Astrocyte (in vitro differentiated cells and primary cell): ENCODE measurements around the gene MOV10L1. TPM values are rescaled to one million over a fixed set of nuclear protein-coding genes. Genes with fewer than 3 reads are reported as not detected.

Experiments used
- DNase-seq: peaks from one replicate; pipeline ENCODE4 v3.0.0-alpha.2; 2010; ENCODE audit warnings: low read depth
- FAIRE-seq: peaks from 2 replicates; lab custom pipeline; 2011; peaks lifted over from hg19 to GRCh38; lab: Jason Lieb, UNC
- H2AFZ ChIP-seq: 2 replicates; pipeline ENCODE4 v1.6.0; 2012; ENCODE audit warnings: low read depth, low read length, inconsistent platforms
- H3K27ac ChIP-seq: 2 replicates; pipeline ENCODE4 v1.5.1; 2011; ENCODE audit warnings: low read depth, low read length, inconsistent platforms
- H3K27me3 ChIP-seq: 2 replicates; pipeline ENCODE4 v1.6.0; 2011; ENCODE audit warnings: low read length, inconsistent platforms; ENCODE audit not compliant: insufficient read depth
- H3K36me3 ChIP-seq: 2 replicates; pipeline ENCODE4 v1.5.1; 2011; ENCODE audit warnings: low read length, inconsistent platforms; ENCODE audit not compliant: insufficient read depth
- H3K4me1 ChIP-seq: 2 replicates; pipeline ENCODE4 v1.5.1; 2011; ENCODE audit warnings: low read length, inconsistent platforms; ENCODE audit not compliant: insufficient read depth
- H3K4me2 ChIP-seq: 2 replicates; pipeline ENCODE4 v1.6.0; 2012; ENCODE audit warnings: low read length, inconsistent platforms
- H3K4me3 ChIP-seq: 2 replicates; pipeline ENCODE4 v1.5.1; 2011; ENCODE audit warnings: low read depth, mild to moderate bottlenecking, low read length, inconsistent platforms; ENCODE audit not compliant: insufficient read depth
- H3K79me2 ChIP-seq: 2 replicates; pipeline ENCODE4 v1.6.0; 2012; ENCODE audit warnings: mild to moderate bottlenecking, low read length, inconsistent platforms; ENCODE audit not compliant: insufficient read depth
- H3K9ac ChIP-seq: 2 replicates; pipeline ENCODE4 v1.6.0; 2012; ENCODE audit warnings: mild to moderate bottlenecking, low read length, inconsistent platforms
- H3K9me3 ChIP-seq: 2 replicates; pipeline ENCODE4 v1.5.1; 2012; ENCODE audit warnings: low read depth, mild to moderate bottlenecking, low read length, inconsistent platforms; ENCODE audit not compliant: insufficient read depth
- H4K20me1 ChIP-seq: 2 replicates; pipeline ENCODE4 v1.6.0; 2012; ENCODE audit warnings: low read length, inconsistent platforms; ENCODE audit not compliant: insufficient read depth
- H3K27ac Mint-ChIP-seq: one replicate; pipeline ENCODE4 v1.8.0; 2021; ENCODE audit warnings: mild to moderate bottlenecking, mixed read lengths; ENCODE audit not compliant: unreplicated experiment
- H3K27me3 Mint-ChIP-seq: one replicate; pipeline ENCODE4 v1.8.0; 2021; ENCODE audit warnings: low read depth, mixed read lengths; ENCODE audit not compliant: unreplicated experiment
- H3K36me3 Mint-ChIP-seq: one replicate; pipeline ENCODE4 v1.8.0; 2021; ENCODE audit warnings: low read depth, mixed read lengths; ENCODE audit not compliant: unreplicated experiment
- H3K4me1 Mint-ChIP-seq: one replicate; pipeline ENCODE4 v1.8.0; 2021; ENCODE audit warnings: low read depth, mixed read lengths; ENCODE audit not compliant: unreplicated experiment
- H3K4me3 Mint-ChIP-seq: one replicate; pipeline ENCODE4 v1.8.0; 2021; ENCODE audit warnings: mild to moderate bottlenecking, moderate library complexity, mixed read lengths; ENCODE audit not compliant: unreplicated experiment
- H3K9me3 Mint-ChIP-seq: one replicate; pipeline ENCODE4 v1.8.0; 2021; ENCODE audit warnings: mild to moderate bottlenecking, mixed read lengths; ENCODE audit not compliant: unreplicated experiment
- EZH2 ChIP-seq: IDR thresholded peaks from 2 replicates; pipeline ENCODE4 v1.6.1; 2012; ENCODE audit warnings: mild to moderate bottlenecking, low read length, inconsistent platforms; ENCODE audit not compliant: insufficient read depth
- total RNA-seq: library from RNA; stranded (reverse); gene quantifications from 2 replicates; pipeline ENCODE4 v1.2.1, GENCODE V29; 2021
- TF ChIP-seq, protein P1 (sequence below): IDR thresholded peaks from 2 replicates; pipeline ENCODE4 v1.5.1; 2011; ENCODE audit warnings: low read depth, mild to moderate bottlenecking, inconsistent platforms, low read length, moderate library complexity; ENCODE audit not compliant: insufficient read depth

MOV10L1 gene
- total RNA-seq, 1 donor from 2014 or later: 0.61 TPM

DNA sequence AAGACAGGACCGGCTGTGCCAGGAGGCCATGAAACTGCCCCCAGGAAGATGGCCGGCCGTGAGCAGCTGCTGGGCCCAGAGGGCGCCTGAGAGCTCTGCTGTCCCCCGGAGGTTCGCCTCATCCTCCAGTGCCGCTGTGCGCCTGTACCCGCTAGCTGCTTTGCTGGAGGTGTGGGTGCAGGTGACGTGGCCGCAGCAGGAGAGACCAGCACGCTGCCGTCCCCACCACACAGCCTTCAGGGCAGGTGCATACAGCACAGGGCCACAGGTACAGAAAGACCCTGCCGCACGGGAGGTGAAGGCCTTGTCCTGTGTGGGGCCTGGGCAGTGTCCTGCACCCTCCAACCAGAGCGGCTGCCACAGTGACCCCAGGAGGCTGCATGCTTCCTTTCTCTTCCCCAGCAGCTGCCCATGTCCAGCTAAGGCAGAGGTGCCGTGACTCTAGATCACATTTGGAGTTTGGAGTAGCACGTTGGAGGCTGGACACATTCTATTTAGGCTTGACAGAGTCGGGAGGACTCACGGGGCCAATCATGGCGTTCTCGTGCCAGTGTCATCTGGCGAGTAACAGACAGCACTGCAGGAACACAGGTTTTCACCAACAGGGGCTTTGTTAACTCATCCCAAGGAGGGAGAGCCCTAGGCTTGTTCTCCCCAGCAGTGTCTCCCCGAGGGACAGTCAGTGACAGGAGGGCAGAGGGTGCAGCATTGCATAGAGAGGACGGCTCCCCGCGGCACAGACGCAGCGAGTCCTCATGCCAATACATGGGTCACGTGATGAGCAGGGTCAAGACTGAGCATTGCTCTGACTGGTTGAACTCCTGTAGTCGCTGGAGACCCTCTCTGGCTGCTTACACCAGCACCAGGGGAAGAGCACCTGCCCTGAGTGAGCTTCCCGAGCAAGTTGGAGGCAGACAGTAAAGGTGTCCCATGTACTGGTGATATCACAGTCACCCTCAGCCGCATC lies 62.0 kb downstream of the MOV10L1 start:
- Histone ChIP-seq H3K27me3 (no peaks in the 10 kb centered on the region), H3K36me3 (no peaks in the 10 kb centered on the region), H3K9ac (no peak overlapping the region), H3K4me2 (no peak overlapping the region), H3K79me2 (no peaks in the 10 kb centered on the region), H2AFZ (no peak overlapping the region), H3K4me1 (peaks cover 8% of the 10 kb centered on the region), H3K4me3 (no peak overlapping the region), H3K27ac (no peak overlapping the region), H3K9me3 (no peaks in the 10 kb centered on the region), H4K20me1 (peaks cover 2% of the 10 kb centered on the region)
- DNase-seq (no peak), FAIRE-seq (no peak)
- H3K36me3 Mint-ChIP-seq: no peaks in the 10 kb centered on the region
- peaks cover 21% of the 10 kb centered on the region for H3K27me3 Mint-ChIP-seq
- peaks cover 7% of the 10 kb centered on the region for H3K4me1 Mint-ChIP-seq
- no peak overlapping the region for H3K4me3 Mint-ChIP-seq
- no peaks in the 10 kb centered on the region for H3K9me3 Mint-ChIP-seq
- TF ChIP-seq, protein P1, sequence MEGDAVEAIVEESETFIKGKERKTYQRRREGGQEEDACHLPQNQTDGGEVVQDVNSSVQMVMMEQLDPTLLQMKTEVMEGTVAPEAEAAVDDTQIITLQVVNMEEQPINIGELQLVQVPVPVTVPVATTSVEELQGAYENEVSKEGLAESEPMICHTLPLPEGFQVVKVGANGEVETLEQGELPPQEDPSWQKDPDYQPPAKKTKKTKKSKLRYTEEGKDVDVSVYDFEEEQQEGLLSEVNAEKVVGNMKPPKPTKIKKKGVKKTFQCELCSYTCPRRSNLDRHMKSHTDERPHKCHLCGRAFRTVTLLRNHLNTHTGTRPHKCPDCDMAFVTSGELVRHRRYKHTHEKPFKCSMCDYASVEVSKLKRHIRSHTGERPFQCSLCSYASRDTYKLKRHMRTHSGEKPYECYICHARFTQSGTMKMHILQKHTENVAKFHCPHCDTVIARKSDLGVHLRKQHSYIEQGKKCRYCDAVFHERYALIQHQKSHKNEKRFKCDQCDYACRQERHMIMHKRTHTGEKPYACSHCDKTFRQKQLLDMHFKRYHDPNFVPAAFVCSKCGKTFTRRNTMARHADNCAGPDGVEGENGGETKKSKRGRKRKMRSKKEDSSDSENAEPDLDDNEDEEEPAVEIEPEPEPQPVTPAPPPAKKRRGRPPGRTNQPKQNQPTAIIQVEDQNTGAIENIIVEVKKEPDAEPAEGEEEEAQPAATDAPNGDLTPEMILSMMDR: no peak
- TF ChIP-seq EZH2: no peak
- H3K27ac Mint-ChIP-seq: no peak overlapping the region

DNA sequence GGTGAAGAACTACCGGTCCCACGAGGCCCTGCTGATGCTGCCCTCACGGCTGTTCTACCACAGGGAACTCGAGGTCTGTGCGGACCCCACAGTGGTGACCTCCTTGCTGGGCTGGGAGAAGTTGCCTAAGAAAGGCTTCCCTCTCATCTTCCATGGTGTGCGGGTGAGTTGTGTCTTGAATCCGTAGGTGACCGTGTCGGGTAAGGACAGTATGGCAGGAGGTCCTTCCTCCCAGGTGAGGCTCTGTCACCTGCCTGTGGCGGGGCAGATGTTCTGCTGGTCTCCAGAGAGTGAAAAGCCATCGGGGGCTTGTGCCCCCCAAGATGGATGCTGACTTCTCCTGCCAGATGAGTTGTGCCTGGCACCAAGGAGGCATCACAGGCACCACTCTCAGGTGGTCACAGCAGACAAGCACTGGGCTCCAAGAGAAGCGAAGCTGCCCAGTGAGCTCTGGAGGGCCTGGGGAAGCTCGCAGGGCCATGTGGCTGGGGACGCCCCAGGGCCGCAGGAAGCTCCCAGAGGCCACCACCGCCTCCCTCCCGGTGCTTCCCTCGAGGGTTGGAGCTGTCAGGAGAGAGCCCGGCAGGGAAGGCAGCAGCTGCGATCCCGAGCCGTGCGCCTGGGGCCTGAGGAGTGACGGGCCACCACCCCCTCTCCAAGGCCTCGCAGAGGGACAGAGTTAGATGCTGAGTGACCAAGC lies 63.4 kb downstream of the MOV10L1 start:
- H3K4me3 ChIP-seq: no peak overlapping the region
- no peak for FAIRE-seq
- no peak overlapping the region for H3K27ac ChIP-seq
- H3K9ac ChIP-seq: no peak overlapping the region
- no peaks in the 10 kb centered on the region for H3K79me2 ChIP-seq
- no peak overlapping the region for H2AFZ ChIP-seq
- H3K4me1 ChIP-seq: peaks cover 8% of the 10 kb centered on the region
- DNase-seq: no peak
- H3K27me3 ChIP-seq: no peaks in the 10 kb centered on the region
- no peak overlapping the region for H3K4me3 Mint-ChIP-seq
- no peak overlapping the region for H3K27ac Mint-ChIP-seq
- H3K27me3 Mint-ChIP-seq: peaks cover 32% of the 10 kb centered on the region
- H3K4me1 Mint-ChIP-seq: peaks cover 7% of the 10 kb centered on the region
- H4K20me1 ChIP-seq: peaks cover 2% of the 10 kb centered on the region
- no peaks in the 10 kb centered on the region for H3K9me3 ChIP-seq
- no peaks in the 10 kb centered on the region for H3K36me3 ChIP-seq
- H3K9me3 Mint-ChIP-seq: no peaks in the 10 kb centered on the region
- TF ChIP-seq, protein P1: no peak
- no peak for TF ChIP-seq EZH2
- H3K4me2 ChIP-seq: no peak overlapping the region
- no peaks in the 10 kb centered on the region for H3K36me3 Mint-ChIP-seq
